Natural killer cell (primary cell): ENCODE measurements around the gene TMBIM6. TPM values are rescaled to one million over a fixed set of nuclear protein-coding genes. Genes with fewer than 3 reads are reported as not detected.
A peak's percentile ranks its signal among the peaks of the same experiment; 100 is the strongest.
"Not testable (repeated sequence)": the region's sequence is repeated elsewhere in the genome, so short reads cannot be mapped to it uniquely, and the experiment has no call there.

Experiments used
- ATAC-seq, 3 donors: fragments of 150-1000 bp in 2 of 3; fragments of 200-7000 bp in 1 of 3; cut with Tn5 transposase; 1 replicate in 1 of 3; 2 replicates in 2 of 3; pipeline ENCODE4 v1.10.0; 2021; ENCODE audit warnings: mild to moderate bottlenecking in 2 of 3, moderate library complexity in 2 of 3
- DNase-seq, 2 donors: peaks; one replicate each; pipeline versions ENCODE4 v3.0.0 to v3.0.0-alpha.2; 2013 to 2021; ENCODE audit warnings: mixed read lengths in 1 of 2
- H3K27ac ChIP-seq: one replicate; pipeline ENCODE4 v1.5.1; 2013; ENCODE audit warnings: mild to moderate bottlenecking, low read length
- H3K27me3 ChIP-seq: one replicate; pipeline ENCODE4 v1.6.1; 2013; ENCODE audit warnings: low read length; ENCODE audit not compliant: control insufficient read depth, insufficient read depth
- H3K36me3 ChIP-seq: one replicate; pipeline ENCODE4 v1.6.1; 2013; ENCODE audit warnings: low read length; ENCODE audit not compliant: control insufficient read depth, insufficient read depth
- H3K4me1 ChIP-seq: one replicate; pipeline ENCODE4 v1.6.1; 2013; ENCODE audit warnings: low read length; ENCODE audit not compliant: control insufficient read depth, insufficient read depth
- H3K4me3 ChIP-seq: one replicate; pipeline ENCODE4 v1.5.1; 2013; ENCODE audit warnings: low read length
- H3K9me3 ChIP-seq: one replicate; pipeline ENCODE4 v1.6.1; 2013; ENCODE audit warnings: low read length; ENCODE audit not compliant: control insufficient read depth, insufficient read depth
- H3K27ac Mint-ChIP-seq, 2 donors: one replicate each; pipeline ENCODE4 v1.8.0; 2022; ENCODE audit warnings: mild to moderate bottlenecking in 2 of 2, mixed read lengths in 2 of 2, moderate library complexity in 1 of 2
- H3K27me3 Mint-ChIP-seq, 2 donors: one replicate each; pipeline ENCODE4 v1.8.0; 2022; ENCODE audit warnings: low read depth in 2 of 2, mixed read lengths in 2 of 2
- H3K36me3 Mint-ChIP-seq: one replicate; pipeline ENCODE4 v1.8.0; 2022; ENCODE audit warnings: mixed read lengths
- H3K4me1 Mint-ChIP-seq, 2 donors: one replicate each; pipeline ENCODE4 v1.8.0; 2022; ENCODE audit warnings: mixed read lengths in 2 of 2
- H3K4me3 Mint-ChIP-seq: one replicate; pipeline ENCODE4 v1.8.0; 2022; ENCODE audit warnings: mild to moderate bottlenecking, moderate library complexity, mixed read lengths
- H3K9me3 Mint-ChIP-seq, 2 donors: one replicate each; pipeline ENCODE4 v1.8.0; 2022; ENCODE audit warnings: mixed read lengths in 2 of 2
- CTCF ChIP-seq: fragments of 200-600 bp; IDR thresholded peaks from one replicate; pipeline ENCODE4 v1.8.0; 2022; ENCODE audit warnings: antibody characterized with exemption
- WGBS: methylation state at CpG from one replicate; pipeline ENCODE4 v1.1.7; 2013; ENCODE audit warnings: missing lambda C conversion rate; ENCODE audit not compliant: insufficient coverage; 5-methylcytosine and 5-hydroxymethylcytosine counted together
- intact Hi-C: fragments of 100-400 bp; cut with micrococcal nuclease; formaldehyde crosslinking; loops from one replicate; pipeline ENCODE4 v1.14.2; 2022
- total RNA-seq, 4 donors: library from RNA; stranded (reverse); fragments of 120-200 nt in 1 of 4; gene quantifications; one replicate each; pipeline versions ENCODE4 v1.2.3 to v1.2.4, GENCODE V29; 2013 to 2022

TMBIM6 gene
- total RNA-seq, 3 donors from 2014 or later (not counting 1 experiment from before 2014, with no cell fraction given): 326 to 375 (median 366) TPM

- Mint-ChIP-seq H3K27me3 (peaks cover 17 to 23% of the 10 kb centered on the region in 2 donors), H3K27ac (no peak overlapping the region), H3K4me1 (peaks cover 19 to 22% of the 10 kb centered on the region in 2 donors), H3K36me3 (no peaks in the 10 kb centered on the region), H3K4me3 (peak overlapping the region; percentile 0), H3K9me3 (no peaks in the 10 kb centered on the region)
- intact Hi-C loops: loop anchor here (1.0 kb wide), 1 partner anchor 37 kb away; the partner anchor contains the start of gene TMBIM6
- H3K9me3 ChIP-seq: no peaks in the 10 kb centered on the region
- ATAC-seq: peak in 2 of 3 donors; percentile 79 to 81
- peaks cover 14% of the 10 kb centered on the region for H3K4me1 ChIP-seq
- no peaks in the 10 kb centered on the region for H3K36me3 ChIP-seq
- H3K4me3 ChIP-seq: no peak overlapping the region
- TF ChIP-seq CTCF: peak; percentile 71
- peak; percentile 55 to 87 for DNase-seq
- H3K27ac ChIP-seq: no peak overlapping the region
- no peaks in the 10 kb centered on the region for H3K27me3 ChIP-seq
- 57% methylated on average over 15 of the region's 19 CpGs for WGBS
Measured at GRCh38 chr12:49777800-49778748, 36.7 kb downstream of the TMBIM6 start.

DNA sequence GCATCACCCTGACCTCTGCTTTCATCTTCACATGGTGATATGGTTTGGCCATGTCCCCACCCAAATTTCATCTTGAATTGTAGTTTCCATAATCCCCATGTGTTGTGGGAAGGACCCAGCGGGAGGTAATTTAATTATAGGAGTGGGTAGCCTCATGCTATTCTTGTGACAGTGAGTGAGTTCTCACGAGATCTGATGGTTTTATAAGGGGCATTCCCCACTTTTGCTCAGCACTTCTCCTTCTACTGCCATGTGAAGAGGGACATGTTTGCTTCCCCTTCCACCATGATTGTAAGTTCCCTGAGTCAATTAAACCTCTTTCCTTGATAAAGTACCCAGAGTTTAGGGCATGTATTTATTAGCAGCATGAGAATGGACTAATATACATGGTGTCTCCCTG is 38.2 kb downstream of the TMBIM6 start:
- Histone ChIP-seq H3K4me3 (no peak overlapping the region), H3K9me3 (no peaks in the 10 kb centered on the region), H3K27ac (no peak overlapping the region), H3K27me3 (no peaks in the 10 kb centered on the region), H3K4me1 (peaks cover 14% of the 10 kb centered on the region), H3K36me3 (no peaks in the 10 kb centered on the region)
- Mint-ChIP-seq H3K9me3 (no peaks in the 10 kb centered on the region), H3K4me1 (peaks cover 19 to 22% of the 10 kb centered on the region in 2 donors), H3K27me3 (peaks cover 29 to 36% of the 10 kb centered on the region in 2 donors), H3K4me3 (no peak overlapping the region), H3K27ac (no peak overlapping the region), H3K36me3 (no peaks in the 10 kb centered on the region)
- intact Hi-C loops: no loop called here
- no peak for DNase-seq
- 50% methylated on average over 1 of the region's 2 CpGs for WGBS
- TF ChIP-seq CTCF: no peak
- ATAC-seq: no peak

DNA sequence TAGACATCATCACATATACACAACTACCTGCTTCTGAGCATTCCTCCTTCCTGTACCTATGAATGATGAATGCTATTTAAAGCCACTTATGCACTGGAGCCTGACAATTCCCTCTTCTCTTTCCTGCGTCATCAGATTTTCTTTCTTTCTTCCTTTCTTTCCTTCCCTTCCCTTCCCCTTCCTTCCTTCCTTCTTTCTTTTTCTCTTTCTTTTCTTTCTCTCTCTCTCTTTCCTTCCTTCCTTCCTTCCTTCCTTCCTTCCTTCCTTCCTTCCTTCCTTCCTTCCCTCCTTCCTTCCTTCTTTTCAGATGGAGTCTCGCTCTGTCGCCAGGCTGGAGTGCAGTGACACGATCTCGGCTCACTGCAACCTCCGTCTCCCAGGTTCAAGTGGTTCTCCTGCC is 39.6 kb downstream of the TMBIM6 start:
- WGBS: 95% methylated on average over 6 of the region's 6 CpGs
- peaks cover 14% of the 10 kb centered on the region for H3K4me1 ChIP-seq
- H3K36me3 Mint-ChIP-seq, DNase-seq, H3K9me3 ChIP-seq, H3K4me3 Mint-ChIP-seq, H3K27me3 ChIP-seq, H3K27ac ChIP-seq, intact Hi-C loops, H3K4me3 ChIP-seq, H3K27ac Mint-ChIP-seq, ATAC-seq, H3K36me3 ChIP-seq, H3K9me3 Mint-ChIP-seq: not testable (repeated sequence)
- Mint-ChIP-seq H3K27me3 (peaks cover 29 to 36% of the 10 kb centered on the region in 2 donors), H3K4me1 (peaks cover 19 to 22% of the 10 kb centered on the region in 2 donors)

- Histone ChIP-seq H3K4me3 (no peak overlapping the region), H3K27me3 (no peaks in the 10 kb centered on the region), H3K9me3 (no peaks in the 10 kb centered on the region), H3K36me3 (no peaks in the 10 kb centered on the region), H3K4me1 (no peaks in the 10 kb centered on the region), H3K27ac (no peak overlapping the region)
- peaks cover 25 to 33% of the 10 kb centered on the region in 2 donors for H3K27me3 Mint-ChIP-seq
- TF ChIP-seq CTCF: no peak
- WGBS: 77% methylated on average over 5 of the region's 7 CpGs
- intact Hi-C loops: no loop called here
- no peaks in the 10 kb centered on the region for H3K4me1 Mint-ChIP-seq
- no peak overlapping the region for H3K4me3 Mint-ChIP-seq
- ATAC-seq (peak in 1 of 3 donors; percentile 46), DNase-seq (no peak)
- no peak overlapping the region for H3K27ac Mint-ChIP-seq
- H3K9me3 Mint-ChIP-seq: peaks cover 0 to 3% of the 10 kb centered on the region in 2 donors
- H3K36me3 Mint-ChIP-seq: no peaks in the 10 kb centered on the region
Measured at GRCh38 chr12:49783917-49784676, 42.7 kb downstream of the TMBIM6 start.
